ENCODE measurements around the gene ASB8. TPM values are rescaled to one million over a fixed set of nuclear protein-coding genes. Genes with fewer than 3 reads are reported as not detected.

ASB8 gene
- total RNA-seq, 1 donor from 2014 or later: 22.2 TPM

- peak; percentile 22 for TF ChIP-seq CTCF (IDR thresholded peaks at IDR 0.05; ENCODE audit: unreplicated experiment)
- Mint-ChIP-seq H3K27ac (peak within 1 kb of the TSS; percentile 96), H3K4me1 (ENCODE audit: low read depth) (peaks cover 28% of the 10 kb centered on the region), H3K36me3 (ENCODE audit: insufficient read depth) (no peaks in the 10 kb centered on the region), H3K27me3 (no peaks in the 10 kb centered on the region), H3K9me3 (ENCODE audit: low read depth) (no peaks in the 10 kb centered on the region), H3K4me3 (ENCODE audit: low read depth) (peak within 1 kb of the TSS; percentile 98)
- peak; percentile 78 for DNase-seq (ENCODE audit: low spot score, unreplicated experiment)
Measured at GRCh38 chr12:48105867-48106680, 51.2 kb downstream of the ASB8 start, which contains the start of gene SENP1. Gene SENP1 (minus strand): TSS chr12:48106079. CDS start chr12:48101472, 4,607 bp downstream.

- Mint-ChIP-seq H3K4me3 (ENCODE audit: low read depth) (peak overlapping the region; percentile 98), H3K27me3 (no peaks in the 10 kb centered on the region), H3K9me3 (ENCODE audit: low read depth) (no peaks in the 10 kb centered on the region), H3K4me1 (ENCODE audit: low read depth) (peaks cover 28% of the 10 kb centered on the region), H3K36me3 (ENCODE audit: insufficient read depth) (no peaks in the 10 kb centered on the region), H3K27ac (peak overlapping the region; percentile 96)
- no peak for TF ChIP-seq CTCF (IDR thresholded peaks at IDR 0.05; ENCODE audit: unreplicated experiment)
- no peak for DNase-seq (ENCODE audit: low spot score, unreplicated experiment)
Measured at GRCh38 chr12:48105321-48105866, 51.9 kb downstream of the ASB8 start.

- no peak for DNase-seq (ENCODE audit: low spot score, unreplicated experiment)
Measured at GRCh38 chr12:48104531-48104930, 52.8 kb downstream of the ASB8 start.

More at GRCh38 chr12:48104531-48104930, 52.8 kb downstream of the ASB8 start:
- TF ChIP-seq CTCF (IDR thresholded peaks at IDR 0.05; ENCODE audit: unreplicated experiment): no peak
- Mint-ChIP-seq H3K27me3 (no peaks in the 10 kb centered on the region), H3K4me1 (ENCODE audit: low read depth) (peaks cover 28% of the 10 kb centered on the region), H3K27ac (peak overlapping the region; percentile 19), H3K9me3 (ENCODE audit: low read depth) (no peaks in the 10 kb centered on the region), H3K4me3 (ENCODE audit: low read depth) (peak overlapping the region; percentile 98), H3K36me3 (ENCODE audit: insufficient read depth) (no peaks in the 10 kb centered on the region)

Small RNAs within 50 kb of the gene (microRNA-seq; reads per million reads assigned to microRNA genes)
- not detected for gene MIR6505 (ENCODE audit: borderline number of aligned reads, unreplicated experiment)

Other genes with a start within 250 kb of the ASB8 start
- 76.1 and 83.9 TPM in 2 replicates for gene TMEM106C, start 193.9 kb downstream of the ASB8 start, total RNA-seq
- gene COL2A1, start 153.0 kb downstream of the ASB8 start, total RNA-seq: 424 and 446 TPM in 2 replicates
- gene SENP1, start 51.4 kb downstream of the ASB8 start, total RNA-seq: 34.9 and 38.4 TPM in 2 replicates
- 132 and 141 TPM in 2 replicates for gene PFKM, start 38.2 kb downstream of the ASB8 start, total RNA-seq
- gene CCDC184, start 26.1 kb upstream of the ASB8 start, total RNA-seq: 0.12 TPM in 1 of 2 replicates, not detected in the other
- gene OR10AD1, start 45.8 kb upstream of the ASB8 start, total RNA-seq: not detected in 2 replicates
- 33.5 and 34.2 TPM in 2 replicates for gene ZNF641, start 193.4 kb upstream of the ASB8 start, total RNA-seq